Hindlimb muscle (tissue), 1 donor: ENCODE results near the gene ATP2C1. TPM values are rescaled to one million over a fixed set of nuclear protein-coding genes. Genes with fewer than 3 reads are reported as not detected.
"Not testable (repeated sequence)": the region's sequence is repeated elsewhere in the genome, so short reads cannot be mapped to it uniquely, and the experiment has no call there.

Source experiments
- DNase-seq: peaks from one replicate; pipeline ENCODE4 v3.0.0-alpha.2; 2013
- polyA plus RNA-seq: library from polyadenylated mRNA; unstranded; fragments of 120-200 nt; gene quantifications from one replicate; pipeline ENCODE4 v1.2.1, GENCODE V29; 2013; ENCODE audit not compliant: insufficient read length

ATP2C1 gene
- polyA plus RNA-seq, 1 donor, result 58.9 TPM

DNA sequence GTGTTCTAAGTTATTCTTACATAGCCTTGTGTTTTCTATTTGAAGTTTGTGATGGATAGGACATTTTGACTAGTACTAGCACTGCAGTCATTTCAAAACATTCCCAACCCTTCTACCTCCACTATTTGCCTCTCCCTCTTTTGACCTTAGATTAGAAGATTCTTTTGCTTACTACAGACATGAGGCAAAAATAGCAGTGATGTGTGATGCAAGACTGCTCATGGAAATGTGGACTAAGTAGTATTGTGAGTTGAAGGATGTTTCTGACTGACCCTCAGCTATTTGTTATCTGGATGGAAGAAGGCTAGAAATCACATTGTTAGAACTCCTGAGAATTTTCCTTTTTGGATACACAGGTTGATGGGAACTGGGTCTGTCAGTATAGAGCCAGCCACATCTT is 45.9 kb downstream of the ATP2C1 start:
- no peak for DNase-seq

DNA sequence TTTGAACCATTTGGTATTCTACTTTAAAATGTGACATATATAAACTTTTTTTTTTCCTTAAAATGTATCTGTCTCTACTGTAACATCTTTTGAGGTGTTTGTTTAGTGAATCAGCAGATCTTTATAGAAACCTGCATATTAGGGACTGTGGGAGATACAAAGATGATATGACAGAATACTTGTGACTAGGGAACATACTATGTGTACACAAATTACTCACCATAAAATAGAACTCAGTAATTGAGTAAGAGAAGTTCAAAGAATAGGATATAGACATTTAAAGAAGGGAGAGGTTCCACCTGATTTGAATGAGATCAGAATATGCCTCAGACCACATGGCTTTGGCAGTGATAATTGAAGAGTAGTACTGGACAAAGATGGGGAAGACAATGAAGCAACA is 47.9 kb downstream of the ATP2C1 start:
- DNase-seq, result no peak

- DNase-seq, result no peak
These were observed 53.0 kb downstream of the ATP2C1 start for GRCh38 chr3:130946882-130947281.

DNA sequence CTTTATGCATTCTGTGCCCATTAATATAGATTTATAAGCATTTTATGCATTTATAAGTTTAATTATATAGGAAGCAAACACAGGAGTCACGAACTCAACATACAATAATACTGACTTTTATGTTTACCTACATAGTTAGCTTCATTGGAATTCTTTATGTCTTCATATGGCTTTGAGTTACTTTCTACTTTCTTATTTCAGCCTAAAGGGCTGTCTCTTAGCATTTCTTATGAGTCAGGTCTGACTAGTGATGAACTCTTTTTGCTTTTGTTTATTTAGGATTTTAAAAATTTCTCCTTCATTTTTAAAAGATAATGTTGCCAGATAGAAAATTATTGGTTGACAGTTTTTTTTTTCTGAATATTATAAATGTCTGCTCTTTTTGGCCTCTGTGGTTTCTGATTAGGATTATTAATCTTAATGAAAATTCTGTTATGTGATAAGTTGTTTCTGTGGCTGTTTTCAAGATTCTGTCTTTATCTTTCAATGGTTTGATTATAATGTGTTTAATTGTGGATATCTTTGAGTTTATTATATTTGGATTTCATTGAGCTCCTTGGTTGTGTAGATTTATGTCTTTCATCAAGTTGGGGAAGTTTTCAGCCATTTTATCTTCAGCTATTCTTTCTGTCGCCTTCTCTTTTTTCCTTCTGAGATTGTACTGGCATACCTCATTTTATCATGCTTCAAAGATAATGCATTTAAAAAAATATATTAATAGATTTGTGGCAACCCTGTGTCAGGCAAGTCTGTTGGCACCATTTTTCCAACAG is 54.3 kb downstream of the ATP2C1 start:
- DNase-seq, result no peak

DNA sequence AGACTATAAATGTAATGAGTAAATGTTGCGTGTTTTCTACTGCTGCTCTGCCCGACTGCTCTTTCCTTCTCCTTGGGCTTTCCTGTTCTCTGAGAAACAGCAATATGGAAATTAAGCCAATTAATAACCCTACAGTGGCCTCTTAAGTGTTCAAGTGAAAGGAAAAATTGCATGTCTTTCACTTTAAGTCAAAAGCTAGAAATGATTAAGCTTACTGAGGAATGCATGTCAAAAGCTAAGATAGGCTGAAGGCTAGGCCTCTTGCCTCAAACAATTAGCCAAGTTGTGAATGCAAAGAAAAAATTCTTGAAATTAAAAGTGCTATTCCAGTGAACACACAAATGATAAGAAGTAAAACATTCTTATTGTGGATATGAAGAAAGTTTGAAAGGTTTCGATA is 55.0 kb downstream of the ATP2C1 start:
- no peak for DNase-seq

- DNase-seq, result no peak
These were observed 56.2 kb downstream of the ATP2C1 start for GRCh38 chr3:130950124-130950523.

- no peak for DNase-seq
These were observed 56.8 kb downstream of the ATP2C1 start for GRCh38 chr3:130950641-130951040.

- DNase-seq, result no peak
These were observed 61.6 kb downstream of the ATP2C1 start for GRCh38 chr3:130955481-130955880.

DNA sequence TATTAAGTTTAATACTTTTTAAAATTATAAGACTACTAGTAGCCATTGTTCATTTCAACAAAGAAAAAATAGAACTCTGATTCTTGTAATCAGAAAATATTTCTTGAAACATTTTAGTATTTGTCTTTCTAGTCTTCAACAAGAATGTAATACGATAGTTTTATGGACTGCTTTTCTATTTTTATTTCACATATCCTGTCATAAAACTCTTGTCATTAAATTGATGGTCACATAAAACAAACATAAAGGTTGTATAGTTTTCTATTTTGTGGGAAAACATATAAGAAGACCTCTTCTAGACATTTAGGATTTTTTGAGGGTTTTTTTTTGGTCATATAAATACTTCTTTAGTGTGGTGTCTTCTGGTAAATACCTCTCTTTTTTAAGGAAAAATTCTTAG is 62.4 kb downstream of the ATP2C1 start:
- no peak for DNase-seq

DNA sequence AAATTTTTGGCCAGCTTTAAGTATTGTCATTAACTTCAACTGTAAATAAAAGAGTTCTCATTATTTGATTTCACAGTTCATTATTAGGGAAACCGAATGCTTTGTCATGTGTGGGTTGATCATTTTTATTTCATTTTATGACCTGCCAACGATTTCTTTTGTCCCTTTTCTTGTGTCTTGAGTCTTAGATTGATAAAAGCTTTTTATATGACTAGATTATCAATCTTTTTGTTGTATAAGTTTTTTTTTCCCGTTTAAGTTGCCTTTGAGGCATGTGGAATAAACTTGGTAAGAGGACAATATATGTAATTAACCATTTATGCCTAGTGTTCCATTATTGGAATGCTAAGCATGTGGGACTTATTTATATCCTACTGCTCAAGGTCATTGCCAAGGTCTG is 62.8 kb downstream of the ATP2C1 start:
- no peak for DNase-seq

DNA sequence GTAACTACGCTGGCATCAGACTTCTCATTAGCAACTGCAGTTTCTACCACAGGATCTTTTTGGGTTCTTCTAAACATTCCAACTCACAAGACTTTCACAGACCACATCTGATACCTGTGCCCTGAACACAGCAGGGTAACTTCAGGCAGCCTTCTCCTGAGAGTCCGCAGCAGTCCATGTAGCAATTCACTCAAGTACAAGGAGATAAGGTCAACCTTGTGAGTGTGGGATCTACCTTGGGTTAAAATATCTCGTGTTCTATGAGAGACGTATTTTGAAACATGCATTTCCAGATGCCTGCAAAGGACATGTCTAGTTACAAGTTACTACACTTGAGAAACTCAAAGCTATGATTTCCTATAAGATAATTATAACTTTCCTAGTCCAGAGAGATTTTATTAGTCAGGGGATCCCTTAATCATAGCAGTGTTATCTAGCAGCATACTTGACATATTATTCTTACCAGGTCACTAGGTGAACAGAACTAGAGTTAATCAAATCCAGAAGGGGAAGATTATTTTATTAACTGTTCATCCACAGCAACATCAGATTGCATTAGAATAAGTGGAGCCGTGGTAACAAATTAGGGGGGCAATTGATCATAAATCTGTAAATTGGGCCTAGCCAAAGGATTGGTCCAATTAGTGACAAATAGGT is 66.4 kb downstream of the ATP2C1 start:
- DNase-seq, result no peak

GRCh38 chr3:130961458-130961857 is 67.6 kb downstream of the ATP2C1 start:
- DNase-seq, result no peak

DNA sequence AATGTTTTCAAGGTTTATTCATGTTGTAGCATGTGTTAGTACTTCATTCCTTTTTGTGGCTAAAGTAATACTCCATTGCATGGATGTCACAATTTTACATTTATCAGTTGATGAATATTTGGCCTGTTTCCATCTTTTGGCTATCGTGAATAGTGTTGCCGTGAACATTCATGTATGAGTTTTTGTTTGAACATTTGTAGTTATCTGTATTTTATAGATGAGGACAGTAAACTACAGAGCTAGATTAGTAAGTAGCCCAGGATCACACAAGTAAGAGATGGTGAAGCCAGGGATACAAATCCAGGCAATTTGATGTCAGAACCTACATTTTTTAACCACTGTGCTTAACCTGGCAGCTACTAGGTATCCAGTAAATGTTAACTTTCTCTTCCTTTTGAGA is 69.6 kb downstream of the ATP2C1 start:
- no peak for DNase-seq

GRCh38 chr3:130963878-130964277 is 70.0 kb downstream of the ATP2C1 start:
- DNase-seq, result no peak

DNA sequence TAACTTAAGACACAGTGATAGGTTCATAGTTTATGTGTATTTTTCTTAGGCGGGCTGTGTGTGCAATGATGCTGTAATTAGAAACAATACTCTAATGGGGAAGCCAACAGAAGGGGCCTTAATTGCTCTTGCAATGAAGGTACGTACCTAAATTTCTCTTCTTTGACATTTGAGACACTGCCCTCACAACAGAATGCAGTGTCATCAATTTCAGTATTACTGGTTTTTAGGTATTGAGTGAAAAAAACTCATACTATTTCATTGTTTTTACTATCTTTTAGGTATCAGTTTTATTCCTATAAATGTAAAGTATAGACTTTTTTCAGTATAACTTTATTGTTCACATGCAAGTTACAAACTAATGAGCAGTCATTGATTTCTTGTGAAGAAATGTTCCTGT is 73.4 kb downstream of the ATP2C1 start:
- no peak for DNase-seq

DNA sequence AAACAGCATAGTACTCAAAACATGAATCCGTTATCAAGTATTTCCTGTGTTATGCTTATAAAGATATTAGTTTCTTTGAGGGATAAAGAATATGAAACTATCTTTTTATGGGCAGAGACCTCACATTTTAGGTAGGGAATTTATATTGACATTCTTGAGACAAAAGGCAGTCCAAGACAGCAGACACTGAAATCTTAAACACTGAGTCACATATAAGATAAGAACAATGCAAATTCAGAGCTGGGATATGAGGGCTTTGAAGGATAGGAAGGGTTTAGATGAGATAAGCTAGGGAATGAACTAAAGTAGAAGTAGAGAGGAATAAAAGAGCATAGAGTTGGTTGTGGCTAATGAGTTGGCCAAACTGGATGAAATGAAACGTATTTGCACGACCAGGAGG is 74.3 kb downstream of the ATP2C1 start:
- no peak for DNase-seq

GRCh38 chr3:130969621-130970020 is 75.7 kb downstream of the ATP2C1 start:
- DNase-seq, result no peak

- no peak for DNase-seq
These were observed 77.3 kb downstream of the ATP2C1 start for GRCh38 chr3:130971208-130971607.

DNA sequence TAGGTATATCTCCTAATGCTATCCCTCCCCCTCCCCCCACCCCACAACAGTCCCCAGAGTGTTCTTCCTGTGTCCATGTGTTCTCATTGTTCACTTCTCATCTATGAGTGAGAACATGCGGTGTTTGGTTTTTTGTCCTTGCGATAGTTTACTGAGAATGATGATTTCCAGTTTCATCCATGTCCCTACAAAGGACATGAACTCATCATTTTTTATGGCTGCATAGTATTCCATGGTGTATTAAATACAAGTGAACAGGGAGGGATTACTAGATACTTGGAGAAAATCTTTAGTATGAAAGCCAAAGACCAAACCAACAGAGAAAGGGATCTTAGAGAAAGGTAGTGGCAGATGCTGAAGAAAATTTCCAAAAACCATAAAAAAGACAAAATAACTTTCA is 78.7 kb downstream of the ATP2C1 start:
- DNase-seq, result not testable (repeated sequence)

DNA sequence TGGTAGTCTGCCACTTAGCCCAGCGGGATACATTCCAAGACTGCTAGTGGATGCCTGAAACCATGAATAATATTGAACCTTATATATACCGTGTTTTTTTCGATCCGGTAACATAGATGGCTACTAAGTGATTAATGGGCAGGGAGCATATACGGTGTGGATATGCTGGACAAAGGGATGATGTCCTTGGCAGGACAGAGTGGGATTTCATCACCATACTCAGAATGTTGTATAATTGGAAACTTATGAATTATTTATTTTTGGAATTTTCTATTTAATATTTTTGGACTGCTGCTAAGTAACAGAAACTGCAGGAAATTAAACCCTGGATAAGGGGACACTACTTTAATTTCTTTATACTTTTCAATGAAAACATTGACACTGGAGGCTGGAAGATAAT is 79.5 kb downstream of the ATP2C1 start:
- no peak for DNase-seq

GRCh38 chr3:130974201-130974600 is 80.3 kb downstream of the ATP2C1 start:
- DNase-seq, result no peak

DNA sequence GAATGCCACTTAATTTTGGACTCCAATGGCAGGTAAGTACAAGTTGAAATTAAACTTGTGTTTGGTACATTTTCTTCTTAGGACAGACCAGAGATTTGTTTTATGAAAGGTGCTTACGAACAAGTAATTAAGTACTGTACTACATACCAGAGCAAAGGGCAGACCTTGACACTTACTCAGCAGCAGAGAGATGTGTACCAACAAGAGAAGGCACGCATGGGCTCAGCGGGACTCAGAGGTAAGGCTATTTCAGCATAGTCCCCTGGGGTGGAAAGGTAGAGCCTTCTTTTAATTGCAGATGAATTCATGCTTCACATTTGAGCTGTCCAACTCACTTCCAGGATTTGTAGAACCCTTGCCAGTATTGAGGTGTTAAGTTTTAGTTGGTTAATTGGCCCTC is 81.4 kb downstream of the ATP2C1 start:
- DNase-seq, result no peak

DNA sequence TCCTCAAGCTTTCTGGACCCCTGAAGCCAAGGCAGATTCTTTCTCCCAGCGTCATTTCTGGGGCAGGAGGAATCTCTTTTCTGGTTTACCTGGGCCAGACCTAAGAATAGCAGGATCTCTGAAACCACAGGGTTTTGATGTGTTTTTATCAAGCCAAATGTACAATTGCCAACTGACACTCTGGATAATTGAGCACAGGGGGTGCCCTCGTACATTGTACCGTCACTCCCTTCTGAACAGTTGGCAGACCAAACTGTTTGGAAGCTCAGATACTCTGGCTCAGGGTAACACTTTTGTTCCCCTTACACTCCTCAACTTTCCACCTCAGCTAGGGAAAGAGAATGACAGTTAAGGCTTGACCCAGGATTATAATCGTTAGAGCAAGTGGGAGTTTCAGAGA is 82.8 kb downstream of the ATP2C1 start:
- DNase-seq, result no peak

DNA sequence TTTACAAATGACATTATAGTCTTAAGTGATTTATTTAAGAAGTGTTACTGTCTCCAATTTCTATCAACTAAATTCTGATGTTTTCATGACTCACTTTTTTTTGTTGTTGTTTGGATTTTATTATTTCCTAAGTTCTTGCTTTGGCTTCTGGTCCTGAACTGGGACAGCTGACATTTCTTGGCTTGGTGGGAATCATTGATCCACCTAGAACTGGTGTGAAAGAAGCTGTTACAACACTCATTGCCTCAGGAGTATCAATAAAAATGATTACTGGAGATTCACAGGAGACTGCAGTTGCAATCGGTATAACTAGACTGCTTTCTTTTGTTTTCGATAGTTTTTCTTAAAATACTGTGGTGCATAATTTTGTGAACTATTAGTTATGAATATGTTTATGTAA is 85.2 kb downstream of the ATP2C1 start:
- DNase-seq, result no peak

GRCh38 chr3:130981469-130981868 is 87.6 kb downstream of the ATP2C1 start:
- no peak for DNase-seq
